Stimulated activated CD8-positive, alpha-beta memory T cell treated with anti-CD3 and anti-CD28 coated beads, Interleukin-15, amount 100 ng/mL, for 1 hour (primary cell): ENCODE measurements around the gene ZNF653.
"Not testable (repeated sequence)": the region's sequence is repeated elsewhere in the genome, so short reads cannot be mapped to it uniquely, and the experiment has no call there.

ENCODE experiments used
- DNase-seq: peaks from one replicate; pipeline ENCODE4 v3.0.0-alpha.2; 2020; ENCODE audit warnings: low read depth

Gene ZNF653

DNA sequence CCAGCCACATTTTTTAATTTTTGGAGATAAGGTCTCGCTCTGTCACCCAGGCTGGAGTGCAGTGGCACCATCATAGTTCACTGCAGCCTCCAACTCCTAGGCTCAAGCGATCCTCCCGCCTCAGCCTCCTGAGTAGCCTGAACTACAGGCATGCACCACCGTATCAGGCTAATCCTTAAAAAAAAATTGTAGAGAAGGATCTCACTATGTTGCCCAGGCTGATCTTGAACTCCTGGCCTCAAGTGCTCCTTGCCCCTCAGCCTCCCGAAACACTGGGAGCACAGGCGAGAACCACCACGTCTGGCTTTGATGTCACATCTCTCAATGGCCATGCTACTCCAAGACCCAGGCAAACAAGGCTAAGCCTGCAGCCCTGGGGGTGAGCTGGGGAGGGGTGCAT lies 49.0 kb downstream of the ZNF653 start:
- no peak for DNase-seq

DNA sequence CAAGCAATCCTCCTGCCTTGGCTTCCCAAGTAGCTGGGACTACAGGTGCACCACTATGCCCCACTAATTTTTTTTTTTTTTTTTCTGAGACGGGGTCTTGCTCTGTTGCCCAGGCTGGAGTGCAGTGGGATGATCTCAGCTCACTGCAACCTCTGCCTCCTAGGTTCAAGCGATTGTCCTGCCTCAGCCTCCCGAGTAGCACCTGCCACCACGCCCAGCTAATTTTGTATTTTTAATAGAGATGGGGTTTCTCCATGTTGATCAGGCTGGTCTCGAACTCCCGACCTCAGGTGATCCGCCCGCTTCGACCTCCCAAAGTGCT lies 50.4 kb downstream of the ZNF653 start:
- DNase-seq = not testable (repeated sequence)

DNA sequence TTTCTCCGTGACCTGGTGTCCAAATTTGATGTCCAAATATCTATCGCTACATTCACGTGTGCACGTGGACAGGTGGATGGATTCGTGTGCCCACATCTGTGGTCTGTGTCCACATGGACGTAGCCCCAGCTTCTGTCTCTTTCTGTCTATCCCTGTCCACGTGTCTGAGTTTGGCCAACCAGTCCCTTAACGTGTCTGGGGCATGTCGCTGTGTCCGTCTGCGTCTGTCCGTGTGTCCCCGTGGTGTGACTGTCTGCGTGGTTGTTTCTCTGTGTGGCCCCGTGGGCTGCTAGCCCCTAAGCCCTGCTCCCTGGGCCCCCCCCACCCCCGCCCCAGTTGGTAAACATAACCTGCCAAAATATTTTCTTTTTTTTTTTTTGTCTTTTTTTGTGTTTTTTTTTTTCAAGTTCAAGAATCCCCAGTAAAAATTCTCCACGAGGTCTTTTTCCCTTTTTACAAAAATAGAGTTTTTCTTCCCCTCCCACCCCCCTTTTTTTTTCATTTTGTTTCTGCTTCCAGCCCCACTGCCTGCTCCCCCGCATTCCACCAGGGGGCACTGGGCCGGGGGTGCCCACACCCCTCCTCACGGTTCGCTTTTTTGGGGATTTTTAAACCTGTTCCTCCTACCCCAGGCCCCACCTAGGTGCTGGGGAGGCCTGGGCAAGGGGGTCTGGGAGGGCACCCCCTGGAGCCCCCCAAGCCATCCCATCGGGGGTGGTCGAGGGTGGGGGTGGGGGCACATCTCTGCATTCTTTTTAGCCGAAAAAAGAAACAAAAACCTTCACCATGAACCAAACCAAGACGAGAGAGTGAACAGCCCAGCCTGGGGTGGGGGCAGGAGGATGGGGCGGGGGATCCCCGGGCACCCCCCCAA lies 51.9 kb downstream of the ZNF653 start:
- DNase-seq = no peak

DNA sequence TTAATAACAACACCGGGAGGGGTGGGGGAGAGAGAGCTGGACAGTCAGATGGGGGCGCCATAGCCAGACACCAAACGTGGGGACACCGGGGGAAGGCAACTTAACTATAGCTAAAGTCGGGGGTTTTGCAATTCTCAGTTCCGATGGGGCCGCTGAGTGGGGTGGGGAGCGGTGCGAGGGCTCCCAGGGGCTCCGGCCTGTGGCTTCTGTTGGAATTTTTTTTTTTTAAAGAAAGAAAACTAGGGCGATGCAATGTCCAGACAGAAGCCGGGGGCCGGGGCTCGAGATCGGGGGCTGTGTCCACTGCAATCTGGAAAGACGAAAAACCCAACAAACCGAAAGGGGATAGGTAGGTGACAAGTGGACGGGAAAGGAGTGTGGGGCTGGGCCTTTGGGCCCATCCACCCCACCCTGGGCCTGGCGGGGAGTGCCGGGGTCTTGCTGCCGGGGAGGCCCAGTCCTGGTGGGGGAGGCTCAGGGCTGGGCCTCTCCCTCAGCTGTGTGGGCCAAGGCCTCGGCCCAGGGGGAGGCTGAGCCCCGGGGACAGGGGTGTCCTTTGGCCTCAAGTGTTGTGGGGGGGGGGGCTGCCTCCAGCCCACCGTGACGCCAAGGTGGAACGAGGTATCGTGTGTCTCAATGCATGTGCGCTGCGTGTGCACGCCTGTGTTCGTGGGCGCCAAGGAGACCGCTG lies 52.9 kb downstream of the ZNF653 start:
- DNase-seq = no peak

DNA sequence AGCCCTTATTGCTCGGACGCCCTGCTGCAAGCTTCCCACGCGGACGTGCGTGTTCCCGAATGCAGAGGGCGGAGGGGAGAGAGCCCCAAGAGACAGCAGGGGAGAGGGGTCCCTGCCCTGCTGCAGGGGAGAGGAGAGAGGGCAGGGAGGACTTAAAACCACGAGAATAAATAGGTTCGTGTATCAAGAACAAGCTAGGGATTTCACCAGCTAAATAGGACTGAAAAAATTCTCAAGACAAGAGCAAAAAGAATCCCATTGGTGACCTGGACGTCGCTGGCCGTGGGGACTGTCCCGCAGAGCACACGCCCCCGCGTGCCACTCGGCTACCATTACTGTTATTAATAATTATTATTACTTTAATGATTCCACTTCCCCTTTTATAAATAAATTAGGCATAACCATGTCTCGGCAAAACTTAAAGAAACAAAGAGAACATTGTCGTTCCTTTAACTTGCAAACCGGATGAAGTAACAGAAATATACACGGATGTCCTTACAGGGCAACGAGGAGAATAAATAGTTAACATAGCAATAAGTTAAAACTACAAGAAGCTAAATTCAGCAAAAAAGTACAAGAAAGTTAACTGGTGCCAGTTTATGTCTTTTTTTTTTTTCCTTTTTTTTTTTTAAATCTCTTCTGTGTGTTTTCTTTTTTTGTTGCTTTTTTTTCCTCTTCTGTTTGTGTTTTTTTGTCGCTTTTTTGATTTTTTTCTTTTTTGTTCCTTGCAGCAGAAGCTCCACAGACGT lies 53.6 kb downstream of the ZNF653 start:
- DNase-seq = no peak

DNA sequence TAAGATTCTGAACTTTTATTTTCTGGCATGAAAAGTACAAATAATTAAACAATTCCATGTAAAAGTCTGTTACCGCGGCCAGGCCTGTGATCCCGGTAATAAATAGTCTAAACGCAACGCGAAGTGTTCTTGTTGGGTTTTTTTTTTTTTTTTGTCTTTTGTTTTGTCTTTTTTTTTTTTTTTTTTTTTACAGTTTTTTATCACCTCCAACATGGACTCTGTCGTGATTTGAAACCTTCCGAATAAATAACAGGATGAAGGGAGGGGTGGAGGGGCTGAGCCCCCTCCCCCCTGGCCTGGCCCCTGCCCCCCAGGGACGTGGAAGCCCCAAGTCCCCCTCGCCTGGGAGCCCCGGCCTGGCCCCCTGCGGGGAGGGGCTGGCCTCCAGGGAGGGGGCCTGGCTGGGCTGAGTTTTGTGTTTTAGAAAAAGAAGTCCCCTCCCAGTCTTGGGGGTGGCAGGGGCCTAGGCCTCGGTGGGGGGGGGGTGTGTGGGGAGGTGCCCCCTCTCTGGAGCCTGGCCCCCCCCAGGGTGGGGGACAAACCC lies 54.2 kb downstream of the ZNF653 start:
- DNase-seq = no peak

DNA sequence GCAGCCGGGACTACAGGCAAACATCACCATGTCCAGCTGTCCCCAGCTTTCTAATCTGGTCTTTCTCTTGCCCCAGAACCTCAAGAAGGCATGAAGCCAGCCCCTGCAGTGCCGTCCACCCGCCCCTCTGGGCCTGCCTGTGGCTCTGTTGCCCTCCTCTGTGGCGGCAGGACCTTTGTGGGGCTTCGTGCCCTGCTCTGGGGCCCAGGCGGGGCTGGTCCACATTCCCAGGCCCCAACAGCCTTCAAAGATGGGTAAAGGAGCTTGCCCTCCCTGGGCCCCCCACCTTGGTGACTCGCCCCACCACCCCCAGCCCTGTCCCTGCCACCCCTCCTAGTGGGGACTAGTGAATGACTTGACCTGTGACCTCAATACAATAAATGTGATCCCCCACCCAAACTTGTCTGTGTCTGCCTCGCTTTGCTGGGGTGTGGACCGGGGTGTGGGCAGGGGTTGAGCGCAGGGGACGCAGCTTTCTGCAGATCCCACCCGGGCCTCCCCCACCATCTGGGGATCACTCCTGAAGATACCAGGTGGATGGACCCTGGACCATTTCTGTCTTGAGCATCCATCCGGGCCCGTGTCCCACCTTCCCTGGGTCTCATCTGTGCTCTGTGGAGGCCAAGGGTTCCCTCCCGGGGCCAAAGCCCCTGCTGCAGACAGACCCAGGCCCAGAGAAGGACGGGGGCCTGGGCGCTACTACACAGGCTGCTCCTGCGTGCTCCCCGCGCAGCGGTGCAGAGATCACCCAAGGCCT lies 54.9 kb downstream of the ZNF653 start:
- DNase-seq = no peak

DNA sequence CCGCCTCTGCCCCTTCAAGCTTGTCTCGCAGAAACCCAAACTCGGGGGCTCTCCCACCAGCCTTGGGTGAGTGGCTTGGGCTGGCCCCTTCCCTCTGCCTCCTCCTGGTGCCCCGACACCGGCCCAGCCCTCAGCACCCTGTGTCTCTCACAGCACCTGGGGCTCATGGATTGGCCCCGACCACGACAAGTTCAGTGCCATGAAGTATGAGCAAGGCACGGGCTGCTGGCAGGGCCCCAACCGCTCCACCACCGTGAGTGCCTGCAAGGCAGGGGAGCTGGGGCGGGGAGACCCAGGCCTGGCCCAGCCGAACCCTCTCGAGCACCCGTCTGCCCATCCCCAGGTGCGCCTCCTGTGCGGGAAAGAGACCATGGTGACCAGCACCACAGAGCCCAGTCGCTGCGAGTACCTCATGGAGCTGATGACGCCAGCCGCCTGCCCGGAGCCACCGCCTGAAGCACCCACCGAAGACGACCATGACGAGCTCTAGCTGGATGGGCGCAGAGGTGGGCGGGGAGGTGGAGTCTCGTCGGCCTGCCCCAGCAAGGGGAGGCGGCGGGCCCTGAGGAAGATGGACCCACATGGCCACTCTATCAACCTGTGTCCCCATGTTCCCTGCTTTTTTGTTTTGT lies 56.6 kb downstream of the ZNF653 start:
- no peak for DNase-seq

DNA sequence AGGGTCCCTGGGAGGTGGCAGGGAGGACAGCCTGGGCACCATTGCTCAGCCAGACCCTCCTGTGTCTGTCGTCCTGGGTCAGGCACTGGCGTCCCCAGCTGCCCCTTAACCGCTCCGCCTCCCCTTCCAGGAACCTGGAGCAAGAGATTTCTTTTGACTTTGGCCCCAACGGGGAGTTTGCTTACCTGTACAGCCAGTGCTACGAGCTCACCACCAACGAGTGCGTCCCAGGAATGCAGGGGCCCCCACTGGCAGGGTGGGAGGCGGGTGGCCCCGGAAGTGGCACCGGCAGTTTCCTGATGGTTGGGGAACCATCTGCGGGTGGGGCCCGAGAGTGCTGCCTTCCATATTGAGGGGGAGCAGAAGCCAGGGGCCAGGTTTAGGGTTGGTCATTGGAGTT lies 57.2 kb downstream of the ZNF653 start:
- DNase-seq = no peak

DNA sequence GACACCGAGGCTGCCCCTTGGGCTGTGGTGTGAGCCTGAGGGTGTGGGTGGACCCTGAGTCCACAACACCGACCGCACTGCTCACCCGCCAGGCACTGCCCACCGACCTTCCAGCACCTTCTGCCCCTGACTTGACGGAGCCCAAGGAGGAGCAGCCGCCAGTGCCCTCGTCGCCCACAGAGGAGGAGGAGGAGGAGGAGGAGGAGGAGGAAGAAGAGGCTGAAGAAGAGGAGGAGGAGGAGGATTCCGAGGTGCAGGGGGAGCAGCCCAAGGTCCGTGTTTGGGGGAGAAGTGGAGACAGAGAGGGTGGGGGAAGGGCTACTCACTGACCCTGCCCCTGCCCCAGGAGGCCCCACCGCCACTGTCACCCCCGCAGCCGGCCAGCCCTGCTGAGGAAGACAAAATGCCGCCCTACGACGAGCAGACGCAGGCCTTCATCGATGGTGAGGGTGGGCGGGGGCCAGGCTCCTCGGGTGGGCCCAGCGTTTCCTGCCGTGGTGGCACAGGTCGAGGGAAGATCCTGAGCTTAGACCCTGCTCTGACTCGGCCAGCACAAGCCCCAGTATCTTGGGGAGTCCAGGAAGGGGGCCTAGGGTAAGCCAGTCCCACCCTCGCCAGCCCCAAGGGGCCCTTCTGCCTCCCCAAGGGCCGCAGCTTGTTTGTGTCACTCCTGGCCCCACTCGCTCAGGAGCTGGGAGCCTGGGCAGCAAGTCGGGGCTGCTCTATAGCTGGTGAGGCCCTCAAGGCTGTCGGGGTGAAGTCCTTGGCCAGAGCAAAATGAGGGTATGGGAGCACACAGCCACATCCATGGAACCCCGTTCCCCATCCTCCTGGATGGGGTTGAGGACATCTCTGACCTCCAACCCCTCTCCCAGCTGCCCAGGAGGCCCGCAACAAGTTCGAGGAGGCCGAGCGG lies 58.0 kb downstream of the ZNF653 start:
- no peak for DNase-seq

DNA sequence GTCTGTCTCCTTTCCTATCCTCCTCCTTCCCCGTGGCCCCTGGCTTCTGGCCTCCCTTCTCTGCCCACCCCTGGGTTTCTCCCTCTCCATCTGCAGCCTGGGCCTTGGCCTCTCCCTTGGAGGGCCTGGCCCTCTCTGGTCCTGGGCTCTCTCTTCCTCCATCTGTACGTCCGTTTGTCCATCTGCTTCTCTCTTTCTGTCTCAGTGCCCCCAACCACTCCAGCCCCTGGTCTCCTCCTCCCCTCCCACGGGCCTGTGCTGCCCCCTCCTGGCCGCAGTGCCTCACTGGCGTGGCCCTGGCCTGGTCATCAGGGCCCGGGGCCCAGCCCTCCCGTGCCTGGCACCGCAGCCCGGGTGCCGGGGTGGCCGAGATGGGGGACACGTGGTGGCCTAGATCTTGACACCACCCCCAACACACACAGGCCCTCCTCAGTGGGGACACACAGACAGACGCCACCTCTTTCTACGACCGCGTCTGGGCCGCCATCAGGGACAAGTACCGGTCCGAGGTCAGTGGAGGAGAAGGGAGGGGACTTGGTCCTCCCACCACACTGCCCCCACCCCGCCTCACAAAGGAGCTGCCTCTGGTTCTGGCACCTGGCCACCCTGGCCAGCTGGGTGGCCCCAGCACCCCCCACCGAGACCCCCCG lies 58.9 kb downstream of the ZNF653 start:
- peak; percentile 33 for DNase-seq

DNA sequence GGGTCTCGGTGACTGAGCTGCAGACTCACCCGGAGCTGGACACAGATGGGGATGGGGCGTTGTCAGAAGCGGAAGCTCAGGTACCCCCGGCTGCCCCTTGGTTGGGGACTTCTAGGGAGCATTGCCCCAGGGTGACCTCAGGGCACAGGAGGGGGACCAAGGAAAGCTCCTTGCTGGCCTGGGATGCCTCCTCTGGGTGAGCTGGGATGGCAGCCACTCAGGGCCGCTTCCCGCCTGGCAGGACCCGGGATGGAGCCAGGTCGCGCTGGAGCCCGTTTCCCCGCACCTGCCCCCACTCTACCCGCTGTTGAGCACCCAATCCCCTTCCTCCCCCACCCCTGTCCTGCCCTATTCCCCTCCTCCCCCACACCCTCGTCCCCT lies 59.4 kb downstream of the ZNF653 start:
- no peak for DNase-seq

DNA sequence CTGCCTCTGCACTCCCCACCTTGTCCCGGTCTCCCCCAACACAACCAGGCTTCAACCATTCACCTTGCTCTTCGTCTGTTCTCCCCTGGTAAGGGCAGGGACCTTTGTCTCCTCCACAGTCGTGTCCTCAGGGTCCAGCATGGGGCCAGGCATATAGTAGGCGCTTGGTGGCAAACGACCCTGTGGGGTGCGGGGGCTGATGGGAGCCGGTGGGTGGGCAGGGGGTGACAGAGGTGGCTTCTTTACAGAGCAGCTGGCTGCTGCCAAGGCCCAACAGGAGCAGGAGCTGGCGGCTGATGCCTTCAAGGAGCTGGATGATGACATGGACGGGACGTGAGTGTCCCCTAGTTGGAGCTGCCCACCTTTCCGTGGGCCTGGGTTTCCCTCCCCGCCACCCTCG lies 60.5 kb downstream of the ZNF653 start:
- no peak for DNase-seq

DNA sequence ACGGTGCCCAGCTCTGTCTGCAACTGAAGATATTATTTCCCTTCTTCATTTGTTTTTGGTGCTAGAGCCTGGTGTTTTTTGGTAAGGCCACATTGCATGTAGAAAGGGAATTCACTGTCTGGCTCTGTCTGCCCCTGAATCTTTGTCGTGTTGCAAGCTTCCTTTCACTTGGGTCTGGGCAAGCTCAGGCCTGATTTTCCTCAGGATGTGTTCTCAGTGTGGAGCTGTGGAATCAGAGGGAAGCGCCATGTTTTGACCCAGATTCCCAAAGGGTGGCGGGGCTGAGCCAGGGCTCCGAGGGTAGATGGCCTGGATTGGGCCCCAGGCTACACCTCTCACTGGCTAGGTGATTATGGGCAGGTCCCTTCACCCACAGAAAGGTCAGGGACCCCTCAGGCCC lies 61.6 kb downstream of the ZNF653 start:
- no peak for DNase-seq

DNA sequence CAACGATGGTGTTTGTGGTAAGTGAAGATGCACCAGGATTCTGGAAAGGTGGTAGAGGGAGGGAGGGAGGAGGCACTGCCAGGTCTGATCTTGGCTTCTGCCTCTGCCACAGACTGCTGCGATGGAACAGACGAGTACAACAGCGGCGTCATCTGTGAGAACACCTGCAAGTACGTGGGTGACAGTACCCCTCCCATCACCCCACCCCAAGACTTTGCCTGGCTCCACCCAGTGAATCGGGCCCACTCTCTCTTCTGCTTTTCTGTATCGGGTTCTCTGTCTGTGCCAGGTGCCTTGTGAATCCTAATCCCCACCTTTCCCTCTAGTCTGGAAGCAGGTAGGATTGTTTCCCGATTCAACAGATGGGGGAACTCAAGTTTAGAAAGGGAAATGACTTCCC lies 67.7 kb downstream of the ZNF653 start:
- no peak for DNase-seq

DNA sequence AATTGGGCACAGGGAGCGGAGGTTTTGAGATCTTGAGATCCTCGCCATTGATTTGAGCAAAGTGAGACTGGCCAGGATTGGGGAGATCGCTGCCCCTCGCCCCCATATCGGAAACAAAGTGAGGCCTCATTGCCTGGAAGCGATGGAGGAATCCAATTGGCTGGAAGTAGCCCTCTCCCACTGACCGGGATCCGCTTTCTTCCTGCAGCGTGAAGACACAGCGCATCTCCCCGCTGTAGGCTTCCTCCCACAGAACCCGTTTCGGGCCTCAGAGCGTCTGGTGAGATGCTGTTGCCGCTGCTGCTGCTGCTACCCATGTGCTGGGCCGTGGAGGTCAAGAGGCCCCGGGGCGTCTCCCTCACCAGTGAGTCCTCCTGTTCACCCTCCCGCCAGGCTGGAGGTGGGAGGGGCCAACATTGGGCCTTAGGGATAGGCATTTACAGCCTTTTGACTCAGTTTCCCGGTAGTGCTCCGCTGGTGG lies 69.8 kb downstream of the ZNF653 start:
- DNase-seq = no peak

DNA sequence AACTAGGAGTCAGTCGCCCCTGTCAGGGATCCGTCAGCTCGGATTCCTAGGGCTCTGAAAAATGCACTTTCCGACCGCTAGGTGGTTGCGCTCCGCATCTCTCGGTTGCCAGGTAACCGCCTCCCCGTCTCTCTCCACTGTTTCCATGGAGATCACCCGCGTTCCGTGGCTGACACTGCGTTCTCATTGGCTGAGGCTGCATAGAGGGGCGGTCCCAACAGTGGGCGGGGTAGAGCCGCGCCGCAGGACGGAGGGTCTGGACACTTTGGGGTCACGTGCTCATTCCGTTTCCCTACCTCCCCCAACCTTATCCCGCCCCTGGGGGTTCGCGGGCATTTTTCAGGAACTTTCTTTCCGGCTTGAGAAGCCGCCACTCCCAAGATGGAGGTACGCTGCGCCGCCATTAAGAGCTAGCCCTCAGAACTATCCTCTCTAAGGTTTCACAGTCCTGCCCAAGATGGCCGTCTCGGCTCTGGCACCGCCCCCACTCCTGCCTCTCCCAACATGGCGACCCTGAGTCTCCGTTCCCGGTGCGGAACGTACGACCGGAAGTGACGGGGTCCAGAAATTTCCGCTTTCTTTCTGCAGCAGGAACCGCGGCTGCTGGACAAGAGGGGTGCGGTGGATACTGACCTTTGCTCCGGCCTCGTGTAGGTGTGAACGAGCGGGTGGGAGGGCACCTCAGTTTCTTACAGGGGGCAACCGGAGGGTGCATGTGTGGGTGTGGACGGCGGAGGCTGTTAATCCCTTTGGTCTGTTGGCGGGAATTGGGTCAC lies 70.4 kb downstream of the ZNF653 start, which contains the start of the genes ODAD3 and PRKCSH:
Gene ODAD3, minus strand, starts transcription at position 65 of the 776 bp plus-strand sequence. CDS start 105 bp downstream, outside the sequence.
Gene PRKCSH, plus strand, starts transcription at position 579 of the 776 bp plus-strand sequence. CDS start 483 bp downstream, outside the sequence.
- DNase-seq = peak; percentile 97

DNA sequence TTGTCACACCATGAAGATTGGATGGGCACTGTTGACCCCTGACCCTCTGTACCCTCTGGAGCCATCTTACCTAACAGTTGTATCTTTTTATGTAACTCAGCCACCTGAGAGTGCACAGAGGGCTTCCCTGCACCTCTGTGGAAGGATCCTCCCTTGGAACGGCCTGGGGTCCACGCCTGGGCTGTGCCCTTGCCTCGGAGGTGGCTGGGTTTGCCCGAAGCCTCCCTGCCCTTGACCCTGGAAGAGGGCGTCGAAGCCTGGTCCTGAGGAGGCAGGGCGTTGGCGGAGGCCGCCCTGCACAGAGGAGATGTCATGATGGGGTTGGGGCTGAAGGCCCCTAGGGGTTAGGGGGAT lies 71.0 kb downstream of the ZNF653 start:
- no peak for DNase-seq

DNA sequence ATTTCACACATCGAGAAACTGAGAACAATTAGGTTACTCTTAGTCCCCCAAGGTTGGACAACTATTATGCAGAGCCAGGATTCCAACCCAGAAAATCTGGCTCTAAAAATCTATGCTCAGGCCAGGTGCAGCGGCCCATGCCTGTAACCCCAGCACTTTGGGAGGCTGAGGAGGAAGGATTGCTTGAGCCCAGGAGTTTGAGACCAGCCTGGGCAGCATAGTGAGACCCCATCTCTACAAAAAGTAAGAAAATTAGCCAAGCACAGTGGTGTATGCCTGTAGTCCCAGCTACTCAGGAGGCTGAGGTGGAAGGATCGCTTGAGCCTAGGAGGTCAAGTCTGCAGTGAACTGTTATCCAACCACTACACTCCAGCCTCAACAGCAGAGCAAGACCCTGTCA lies 72.1 kb downstream of the ZNF653 start:
- not testable (repeated sequence) for DNase-seq
